Peyer's patch (tissue), 4 donors: ENCODE results near the gene DLX6. TPM values are rescaled to one million over a fixed set of nuclear protein-coding genes. Genes with fewer than 3 reads are reported as not detected.

Experiments
- DNase-seq, 3 donors: peaks; one replicate each; pipeline ENCODE4 v3.0.0-alpha.2; 2017 to 2019
- H3K27ac ChIP-seq, 4 donors: fragments of 200-600 bp; sonication (generic); one replicate each; pipeline ENCODE4 v1.5.1; 2016 to 2019
- H3K27me3 ChIP-seq, 2 donors: fragments of 200-600 bp; sonication (generic); one replicate each; pipeline ENCODE4 v1.5.1; 2019
- H3K36me3 ChIP-seq, 3 donors: fragments of 200-600 bp; sonication (generic); one replicate each; pipeline ENCODE4 v1.5.1; 2016 to 2019
- H3K4me1 ChIP-seq, 4 donors: fragments of 200-600 bp; sonication (generic); one replicate each; pipeline ENCODE4 v1.5.1; 2016 to 2019
- H3K4me3 ChIP-seq, 4 donors: fragments of 200-600 bp; sonication (generic); 1 replicate in 3 of 4; 2 replicates in 1 of 4; pipeline ENCODE4 v1.5.1; 2016 to 2019; ENCODE audit warnings: mild to moderate bottlenecking in 1 of 4
- H3K9me3 ChIP-seq, 4 donors: fragments of 200-600 bp; sonication (generic); one replicate each; pipeline ENCODE4 v1.5.1; 2016 to 2019; ENCODE audit warnings: mild to moderate bottlenecking in 1 of 4
- CTCF ChIP-seq, 6 experiments: fragments of 450-650 bp in 4 of 6; fragments of 200-600 bp in 2 of 6; sonication (generic) in 1 of 6; IDR thresholded peaks; one replicate each; pipeline ENCODE4 v1.5.1; 2017 to 2019; ENCODE audit warnings: antibody characterized with exemption in 6 of 6, mild to moderate bottlenecking in 3 of 6, moderate library complexity in 1 of 6
- POLR2A ChIP-seq, 2 donors: fragments of 450-650 bp; IDR thresholded peaks; one replicate each; pipeline ENCODE4 v1.5.1; 2017; ENCODE audit warnings: antibody characterized with exemption in 2 of 2, mild to moderate bottlenecking in 2 of 2, moderate library complexity in 2 of 2
- small RNA-seq, 2 donors: library from RNA; depleted of rRNA; stranded (forward); fragments of <200 nt; gene quantifications; one replicate each; pipeline ENCODE3, GENCODE V24; 2016
- total RNA-seq, 4 donors: library from RNA; depleted of rRNA; stranded (reverse); fragments of >200 nt; gene quantifications; one replicate each; pipeline ENCODE4 v1.1.0, GENCODE V29; 2016

Gene DLX6
- total RNA-seq, 4 donors from 2014 or later: not detected

DNA sequence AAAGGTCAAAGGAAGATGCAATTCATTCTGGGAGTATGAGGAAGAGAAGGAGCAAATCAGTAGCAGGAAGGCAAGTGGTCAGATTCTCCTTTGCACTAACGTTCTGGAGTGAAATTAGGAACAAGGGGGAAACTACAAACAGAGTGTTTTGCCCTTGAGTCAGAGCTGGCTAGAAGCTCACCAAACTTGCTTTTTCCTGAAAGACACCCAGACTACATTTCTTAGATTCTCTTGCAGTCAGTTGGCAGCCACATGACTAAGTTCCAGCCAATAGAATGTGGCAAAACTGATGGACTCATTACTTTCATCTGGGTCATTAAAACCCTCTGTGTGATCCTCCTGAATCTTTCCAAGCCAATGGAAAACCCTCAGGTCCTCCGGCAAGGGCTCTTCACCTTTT lies 37.9 kb downstream of the DLX6 start:
- no peak overlapping the region for H3K4me3 ChIP-seq
- no peak for DNase-seq
- H3K27me3 ChIP-seq: no peaks in the 10 kb centered on the region
- H3K9me3 ChIP-seq: no peaks in the 10 kb centered on the region
- H3K4me1 ChIP-seq: no peaks in the 10 kb centered on the region
- no peaks in the 10 kb centered on the region for H3K36me3 ChIP-seq
- TF ChIP-seq POLR2A (IDR thresholded peaks at IDR 0.05): no peak
- no peak for TF ChIP-seq CTCF (IDR thresholded peaks at IDR 0.05)
- H3K27ac ChIP-seq: no peak overlapping the region

Small RNA genes within 50 kb of the gene (small RNA-seq; reads per million reads assigned to genes)
- 0 reads per million in 2 donors for gene RF01778
- gene RF01887: 0 reads per million in 2 donors
- gene RF01888: 0 reads per million in 2 donors

Other genes starting within 250 kb of the DLX6 start
- gene DLX5, start 19.3 kb downstream of the DLX6 start, total RNA-seq: not detected
- 10 to 100 TPM in 1 of 4 donors, 1 to 10 TPM in 3; 2.9 to 25.6 (median 6.2) TPM for gene SDHAF3, start 112.1 kb downstream of the DLX6 start, total RNA-seq